ENCODE measurements around the gene RAB26.

RAB26 gene

DNA sequence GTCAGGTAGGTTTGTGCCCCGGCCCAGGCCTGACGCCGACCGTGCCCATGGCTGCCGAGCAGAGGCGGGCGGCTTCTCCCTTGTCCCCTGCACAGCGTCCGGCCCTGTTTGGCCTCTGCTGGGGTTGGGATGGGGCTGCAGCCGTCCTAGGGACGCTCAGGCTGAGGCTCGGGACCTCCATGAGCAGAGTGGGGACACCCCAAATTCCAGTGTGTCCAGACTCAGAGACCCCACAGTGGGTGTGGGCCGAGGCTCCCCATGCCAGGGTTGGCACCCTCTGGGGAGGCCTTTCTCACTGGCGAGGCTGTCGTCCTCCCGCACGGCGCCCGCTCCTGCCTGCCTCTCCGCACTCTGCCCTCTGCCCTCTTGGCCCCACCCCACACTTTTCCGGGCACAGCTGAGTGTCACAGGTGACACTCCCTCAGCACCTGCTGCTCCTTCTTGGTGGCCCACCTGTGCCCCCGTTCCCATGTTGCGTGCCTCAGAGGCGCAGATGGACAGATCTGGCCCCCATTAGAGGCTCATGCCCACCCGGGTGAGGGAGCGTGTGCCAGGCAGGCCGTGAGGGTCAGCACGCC, 23.3 kb downstream of the RAB26 start:
- H3K27me3 Mint-ChIP-seq = no peaks in the 10 kb centered on the region
- DNase-seq = no peak
- H3K4me1 Mint-ChIP-seq = no peaks in the 10 kb centered on the region
- H3K36me3 Mint-ChIP-seq = peaks cover 20% of the 10 kb centered on the region
- no peaks in the 10 kb centered on the region for H3K9me3 Mint-ChIP-seq
- H3K4me3 Mint-ChIP-seq = no peak overlapping the region
- CTCF ChIA-PET = no interaction called here
- no peak overlapping the region for H3K27ac Mint-ChIP-seq

DNA sequence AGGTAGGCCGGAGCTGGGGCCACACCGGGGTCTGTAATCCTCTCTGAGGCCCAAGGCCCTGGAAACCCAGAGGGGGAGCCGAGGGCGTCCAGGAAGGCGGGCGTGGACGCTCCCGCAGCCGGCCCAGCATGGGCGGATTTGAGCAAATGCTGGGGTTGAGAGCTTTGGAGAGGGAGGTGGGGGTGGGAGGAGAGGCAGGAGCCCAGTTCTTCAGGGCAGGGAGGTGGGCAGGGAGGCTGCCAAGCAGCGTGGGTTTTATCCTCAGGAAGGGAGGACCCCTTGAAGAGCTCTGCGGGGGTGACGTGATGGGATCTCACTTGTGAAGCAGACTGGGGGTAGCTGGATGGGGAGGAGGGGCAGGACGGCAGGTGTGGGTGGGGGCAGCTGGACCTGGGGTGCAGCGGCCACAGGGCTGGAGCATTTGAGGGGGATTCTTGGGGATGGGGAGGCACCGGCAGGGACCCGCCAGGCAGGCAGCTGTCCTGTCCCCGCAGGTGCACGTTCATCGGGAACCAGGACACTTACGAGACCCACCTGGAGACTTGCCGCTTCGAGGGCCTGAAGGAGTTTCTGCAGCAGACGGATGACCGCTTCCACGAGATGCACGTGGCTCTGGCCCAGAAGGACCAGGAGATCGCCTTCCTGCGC, 24.4 kb downstream of the RAB26 start:
- DNase-seq = no peak
- Mint-ChIP-seq H3K9me3 (no peaks in the 10 kb centered on the region), H3K36me3 (peaks cover 19% of the 10 kb centered on the region), H3K4me1 (no peaks in the 10 kb centered on the region), H3K4me3 (no peak overlapping the region), H3K27ac (no peak overlapping the region), H3K27me3 (no peaks in the 10 kb centered on the region)
- CTCF ChIA-PET = no interaction called here

DNA sequence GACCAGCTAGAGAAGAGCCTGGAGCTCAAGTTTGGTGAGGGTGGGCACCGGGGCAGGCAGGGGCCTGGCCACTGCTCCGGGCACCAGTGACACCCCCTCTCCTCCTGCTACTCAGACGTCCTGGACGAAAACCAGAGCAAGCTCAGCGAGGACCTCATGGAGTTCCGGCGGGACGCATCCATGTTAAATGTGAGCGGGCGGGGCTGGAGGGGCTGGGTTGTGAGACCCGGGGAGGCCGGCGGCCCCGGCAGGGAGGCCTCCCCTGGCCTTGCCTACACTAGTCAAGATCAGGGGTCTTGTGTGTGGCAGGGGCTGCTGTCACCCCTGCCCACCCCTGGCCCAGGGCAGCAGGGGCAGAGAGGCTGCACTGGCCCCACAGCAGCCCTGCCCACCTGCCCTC, 24.9 kb downstream of the RAB26 start:
- Mint-ChIP-seq H3K4me3 (no peak overlapping the region), H3K36me3 (peaks cover 19% of the 10 kb centered on the region), H3K27ac (no peak overlapping the region), H3K9me3 (no peaks in the 10 kb centered on the region), H3K4me1 (no peaks in the 10 kb centered on the region), H3K27me3 (no peaks in the 10 kb centered on the region)
- DNase-seq = no peak
- CTCF ChIA-PET = no interaction called here

DNA sequence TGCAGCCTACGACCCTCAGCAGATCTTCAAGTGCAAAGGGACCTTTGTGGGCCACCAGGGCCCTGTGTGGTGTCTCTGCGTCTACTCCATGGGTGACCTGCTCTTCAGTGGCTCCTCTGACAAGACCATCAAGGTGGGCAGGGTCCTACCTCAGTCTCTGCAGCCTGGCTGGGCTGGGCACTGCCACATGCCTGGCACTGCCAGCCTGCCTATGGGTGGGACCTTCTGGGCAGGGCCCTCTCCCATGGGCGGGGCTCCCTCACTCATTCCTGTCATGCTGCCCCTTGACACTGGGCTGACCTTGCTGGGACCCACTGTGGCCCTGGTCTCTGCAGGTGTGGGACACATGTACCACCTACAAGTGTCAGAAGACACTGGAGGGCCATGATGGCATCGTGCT, 25.5 kb downstream of the RAB26 start:
- Mint-ChIP-seq H3K4me3 (no peak overlapping the region), H3K36me3 (peaks cover 19% of the 10 kb centered on the region), H3K27me3 (no peaks in the 10 kb centered on the region), H3K4me1 (no peaks in the 10 kb centered on the region), H3K9me3 (no peaks in the 10 kb centered on the region), H3K27ac (no peak overlapping the region)
- CTCF ChIA-PET = no interaction called here
- DNase-seq = no peak

DNA sequence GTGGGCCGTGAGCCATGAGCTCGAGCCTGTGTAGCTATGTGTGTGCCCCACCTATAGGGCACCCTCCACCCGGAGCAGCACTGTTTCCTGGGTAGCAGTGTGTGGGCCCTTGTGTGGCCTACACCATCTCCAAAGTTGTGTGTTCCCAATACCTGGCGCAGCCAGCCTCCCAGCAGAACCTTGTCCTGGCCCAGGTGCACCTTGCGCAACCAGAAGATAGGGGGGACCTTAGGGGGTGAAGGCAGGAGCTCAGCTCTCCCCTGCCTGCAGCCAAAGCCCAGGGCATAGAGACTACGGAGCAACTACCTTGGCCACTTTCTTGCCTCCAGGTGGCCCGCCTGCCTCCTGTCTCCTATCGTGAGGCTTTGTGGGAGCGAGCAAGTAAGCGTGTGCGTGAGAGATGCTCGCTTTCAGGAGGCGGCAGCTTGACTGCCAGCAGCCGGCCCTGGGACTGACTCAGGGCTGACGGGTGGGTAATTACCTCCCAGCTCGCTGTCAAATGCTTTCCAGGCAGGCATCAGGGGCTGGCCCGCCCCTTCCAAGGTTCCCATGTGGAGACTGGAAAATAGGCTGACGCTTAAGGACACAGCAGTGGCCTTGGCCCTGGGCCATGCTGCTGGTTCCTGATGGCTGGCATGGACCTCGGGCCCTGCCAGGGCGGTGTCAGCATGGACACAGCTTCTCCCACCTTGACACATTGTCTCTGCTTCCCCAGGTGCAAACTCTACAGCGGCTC, 26.1 kb downstream of the RAB26 start:
- H3K36me3 Mint-ChIP-seq = peaks cover 19% of the 10 kb centered on the region

DNA sequence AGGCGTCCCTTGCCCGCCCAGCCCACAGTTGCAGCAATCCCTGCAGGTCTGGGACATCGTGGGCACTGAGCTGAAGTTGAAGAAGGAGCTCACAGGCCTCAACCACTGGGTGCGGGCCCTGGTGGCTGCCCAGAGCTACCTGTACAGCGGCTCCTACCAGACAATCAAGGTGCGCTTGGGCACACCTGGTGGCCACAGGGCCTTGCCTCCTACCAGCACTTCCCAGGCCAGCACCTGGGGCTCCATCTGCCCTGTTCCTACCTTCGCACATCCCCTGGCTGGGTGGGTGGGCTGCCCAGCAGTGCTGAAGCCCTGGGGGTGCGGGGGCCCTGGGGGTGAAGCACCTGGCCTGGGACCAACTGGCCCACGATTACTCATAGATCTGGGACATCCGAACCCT, 27.0 kb downstream of the RAB26 start:
- CTCF ChIA-PET = no interaction called here
- Mint-ChIP-seq H3K4me1 (no peaks in the 10 kb centered on the region), H3K27me3 (no peaks in the 10 kb centered on the region), H3K4me3 (no peak overlapping the region), H3K36me3 (peaks cover 19% of the 10 kb centered on the region), H3K27ac (no peak overlapping the region), H3K9me3 (no peaks in the 10 kb centered on the region)
- DNase-seq = no peak

More for the DNA sequence above, 26.1 kb downstream of the RAB26 start:
- no peak overlapping the region for H3K4me3 Mint-ChIP-seq
- no peaks in the 10 kb centered on the region for H3K27me3 Mint-ChIP-seq
- H3K27ac Mint-ChIP-seq = no peak overlapping the region
- no peaks in the 10 kb centered on the region for H3K4me1 Mint-ChIP-seq
- H3K9me3 Mint-ChIP-seq = no peaks in the 10 kb centered on the region
- no peak for DNase-seq
- CTCF ChIA-PET = no interaction called here

DNA sequence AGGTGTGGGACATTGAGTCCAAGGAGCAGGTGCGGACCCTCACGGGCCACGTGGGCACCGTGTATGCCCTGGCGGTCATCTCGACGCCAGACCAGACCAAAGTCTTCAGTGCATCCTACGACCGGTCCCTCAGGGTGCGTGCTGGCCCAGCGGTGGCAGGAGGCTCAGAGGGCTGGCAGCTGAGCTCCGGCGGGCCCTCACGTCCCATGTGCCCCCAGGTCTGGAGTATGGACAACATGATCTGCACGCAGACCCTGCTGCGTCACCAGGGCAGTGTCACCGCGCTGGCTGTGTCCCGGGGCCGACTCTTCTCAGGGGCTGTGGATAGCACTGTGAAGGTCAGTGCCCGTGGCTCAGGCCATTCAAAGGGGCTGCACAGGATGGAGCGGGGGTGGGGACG, 27.6 kb downstream of the RAB26 start:
- no peaks in the 10 kb centered on the region for H3K9me3 Mint-ChIP-seq
- H3K4me3 Mint-ChIP-seq = no peak overlapping the region
- no peak overlapping the region for H3K27ac Mint-ChIP-seq
- DNase-seq = no peak
- CTCF ChIA-PET = no interaction called here
- H3K4me1 Mint-ChIP-seq = no peaks in the 10 kb centered on the region
- H3K36me3 Mint-ChIP-seq = peaks cover 19% of the 10 kb centered on the region
- H3K27me3 Mint-ChIP-seq = no peaks in the 10 kb centered on the region

DNA sequence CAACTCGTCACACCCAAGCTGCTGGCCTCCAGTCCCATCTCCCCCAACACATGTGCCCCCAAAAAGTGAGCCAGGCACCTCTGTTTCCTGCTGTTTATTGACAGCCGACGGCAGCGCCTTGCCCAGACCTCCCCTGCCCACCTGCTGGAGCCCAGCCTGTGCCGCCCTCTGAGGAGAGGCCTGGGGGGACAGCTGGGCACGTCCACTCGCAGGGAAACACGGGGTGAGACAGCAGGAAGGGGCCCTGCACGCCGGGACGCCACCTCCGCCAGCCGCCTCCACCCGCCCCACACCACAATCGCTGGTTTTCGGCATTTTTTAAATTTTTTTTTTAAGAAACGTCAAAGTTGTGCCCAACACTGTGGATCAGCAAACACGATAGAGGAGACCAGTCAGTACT, 28.7 kb downstream of the RAB26 start:
- Mint-ChIP-seq H3K27me3 (no peaks in the 10 kb centered on the region), H3K27ac (no peak overlapping the region), H3K4me3 (no peak overlapping the region), H3K4me1 (no peaks in the 10 kb centered on the region), H3K36me3 (peaks cover 15% of the 10 kb centered on the region), H3K9me3 (no peaks in the 10 kb centered on the region)
- CTCF ChIA-PET = interaction anchor here (0.7 kb wide), 1 partner anchor 7 kb away, joined by 3 read pairs; no protein-coding TSS in a partner anchor
- DNase-seq = no peak

DNA sequence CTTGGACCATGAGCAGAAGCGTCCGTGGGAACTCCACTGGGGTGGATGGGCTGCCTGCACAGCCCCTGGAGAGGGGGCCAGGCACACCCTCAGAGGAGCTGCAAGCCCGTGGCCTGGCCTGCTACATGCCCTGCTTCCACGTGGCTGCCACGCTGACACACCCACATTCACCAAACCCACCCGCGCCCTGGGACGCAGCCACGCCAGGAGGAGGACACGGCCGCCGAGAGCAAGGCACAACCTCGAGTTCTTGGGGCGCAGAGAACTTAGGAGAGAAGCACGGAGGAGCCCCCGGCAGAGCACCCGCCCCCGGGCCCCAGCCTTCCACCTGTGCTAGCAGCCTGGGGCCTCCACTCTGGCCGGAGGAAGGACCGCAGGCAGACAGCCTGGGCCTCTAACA, 29.1 kb downstream of the RAB26 start:
- CTCF ChIA-PET = interaction anchor here (0.7 kb wide), 1 partner anchor 8 kb away, joined by 3 read pairs; no protein-coding TSS in a partner anchor
- no peak for DNase-seq
- Mint-ChIP-seq H3K36me3 (peaks cover 15% of the 10 kb centered on the region), H3K4me3 (no peak overlapping the region), H3K27ac (no peak overlapping the region), H3K4me1 (no peaks in the 10 kb centered on the region), H3K27me3 (no peaks in the 10 kb centered on the region), H3K9me3 (no peaks in the 10 kb centered on the region)

DNA sequence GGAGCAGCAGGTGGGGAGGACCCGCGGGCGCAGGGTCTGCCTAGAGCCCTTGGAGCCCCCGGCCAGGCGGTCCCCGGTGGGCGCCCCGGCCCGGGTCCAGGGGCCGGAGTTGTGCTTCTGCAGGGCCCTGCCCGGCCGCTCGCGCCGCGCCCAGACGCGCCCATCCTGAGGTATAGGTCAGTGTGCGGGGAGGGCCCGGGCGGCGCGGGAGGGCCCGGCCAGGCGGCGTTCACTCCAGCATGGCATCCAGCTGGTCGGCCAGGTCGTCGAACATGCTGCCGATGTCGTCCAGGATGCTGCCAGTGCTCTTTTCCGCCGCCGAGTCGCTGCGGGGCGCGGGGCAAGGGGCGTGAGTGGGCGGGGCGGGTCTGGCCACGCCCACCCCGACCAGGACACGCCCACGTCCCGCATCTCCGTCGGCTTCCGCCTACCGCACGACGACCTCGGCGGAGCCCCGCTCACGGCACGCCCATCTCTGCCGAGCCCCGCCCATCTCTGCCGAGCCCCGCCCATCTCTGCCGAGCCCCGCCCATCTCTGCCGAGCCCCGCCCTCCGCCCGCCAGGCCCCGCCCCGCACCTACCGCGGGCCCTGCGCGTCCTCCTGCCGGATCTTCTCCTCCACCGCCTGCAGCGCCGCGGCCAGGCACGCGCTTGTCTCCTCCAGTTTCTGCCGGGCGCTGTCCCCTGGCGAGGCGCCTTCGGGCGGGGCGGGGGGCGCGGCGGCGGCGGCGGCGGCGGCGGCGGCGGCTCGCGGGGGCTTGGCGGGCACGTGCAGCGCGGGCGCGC, 30.1 kb downstream of the RAB26 start:
- CTCF ChIA-PET = no interaction called here
- peaks cover 13% of the 10 kb centered on the region for H3K36me3 Mint-ChIP-seq

DNA sequence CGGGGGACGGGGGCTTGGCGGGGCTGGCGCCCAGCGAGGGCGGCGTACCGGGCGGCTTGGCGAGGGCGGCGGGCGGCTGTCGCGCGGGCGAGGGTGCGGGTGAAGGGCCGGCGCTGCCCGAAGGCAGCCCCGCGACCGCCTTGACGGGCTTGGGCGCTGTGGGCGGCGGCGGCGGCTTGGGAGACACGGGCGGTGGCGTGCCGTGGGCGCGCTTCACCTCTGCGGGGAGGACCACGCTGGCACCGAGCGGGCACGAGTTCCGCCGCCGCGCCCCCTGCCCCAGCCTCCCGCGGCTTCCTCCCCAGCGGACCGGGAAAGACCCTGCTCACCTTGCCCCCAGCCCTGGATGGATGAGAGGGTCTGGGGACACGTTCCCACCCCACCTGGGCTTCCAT, 30.7 kb downstream of the RAB26 start:
- CTCF ChIA-PET = no interaction called here
- no peak for DNase-seq
- no peaks in the 10 kb centered on the region for H3K4me1 Mint-ChIP-seq
- no peaks in the 10 kb centered on the region for H3K27me3 Mint-ChIP-seq
- no peak overlapping the region for H3K4me3 Mint-ChIP-seq
- peaks cover 10% of the 10 kb centered on the region for H3K36me3 Mint-ChIP-seq
- no peak overlapping the region for H3K27ac Mint-ChIP-seq
- no peaks in the 10 kb centered on the region for H3K9me3 Mint-ChIP-seq

More for the DNA sequence above, 30.1 kb downstream of the RAB26 start:
- DNase-seq = peak; percentile 44
- H3K9me3 Mint-ChIP-seq = no peaks in the 10 kb centered on the region
- H3K27me3 Mint-ChIP-seq = no peaks in the 10 kb centered on the region
- H3K27ac Mint-ChIP-seq = no peak overlapping the region
- no peaks in the 10 kb centered on the region for H3K4me1 Mint-ChIP-seq
- no peak overlapping the region for H3K4me3 Mint-ChIP-seq

DNA sequence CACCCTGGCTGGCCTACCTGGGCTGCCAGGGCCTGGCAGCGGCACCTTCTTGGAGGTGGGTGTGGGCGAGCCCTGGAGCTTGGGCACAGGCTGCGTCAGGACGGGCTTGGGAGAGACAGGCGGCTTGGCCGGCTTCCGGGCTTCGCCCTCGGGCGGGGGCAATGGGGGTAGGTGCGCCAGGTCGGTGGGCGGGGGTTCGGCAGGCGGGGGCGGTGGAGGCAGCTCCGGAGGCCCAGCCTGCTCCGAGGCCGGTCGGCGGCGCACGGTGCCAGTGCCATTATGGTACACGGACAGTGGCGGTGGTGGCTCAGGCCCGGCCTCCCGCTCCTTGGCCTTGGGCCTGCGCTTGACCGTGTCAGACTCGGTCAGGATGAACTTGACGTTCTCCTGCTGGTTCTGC, 31.2 kb downstream of the RAB26 start:
- H3K36me3 Mint-ChIP-seq = peaks cover 8% of the 10 kb centered on the region
- no peaks in the 10 kb centered on the region for H3K4me1 Mint-ChIP-seq
- no peaks in the 10 kb centered on the region for H3K27me3 Mint-ChIP-seq
- no peak for DNase-seq
- no peak overlapping the region for H3K4me3 Mint-ChIP-seq
- no peak overlapping the region for H3K27ac Mint-ChIP-seq
- CTCF ChIA-PET = no interaction called here
- H3K9me3 Mint-ChIP-seq = no peaks in the 10 kb centered on the region

DNA sequence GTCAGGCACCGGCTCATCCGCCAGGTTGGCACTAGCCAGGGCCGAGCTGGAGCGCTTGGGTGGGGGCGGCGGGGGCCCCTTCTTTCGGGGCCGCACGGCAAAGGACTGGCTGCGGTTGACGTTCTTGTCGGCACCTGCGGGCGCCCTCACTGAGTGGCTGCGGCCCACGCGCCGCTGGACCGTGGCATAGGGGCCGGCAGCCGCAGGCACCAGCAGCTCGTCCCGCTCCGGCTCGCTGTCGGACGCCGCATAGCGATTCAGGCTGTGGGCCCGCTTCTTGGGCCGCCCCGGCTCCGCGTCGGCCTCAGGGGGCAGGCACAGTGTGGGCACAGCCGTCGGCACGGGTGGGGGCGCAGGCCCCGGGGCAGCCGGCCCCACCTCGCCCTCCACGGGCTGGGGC, 32.0 kb downstream of the RAB26 start:
- H3K4me1 Mint-ChIP-seq = no peaks in the 10 kb centered on the region
- peaks cover 8% of the 10 kb centered on the region for H3K36me3 Mint-ChIP-seq
- no peaks in the 10 kb centered on the region for H3K9me3 Mint-ChIP-seq
- no peak overlapping the region for H3K4me3 Mint-ChIP-seq
- H3K27ac Mint-ChIP-seq = no peak overlapping the region
- CTCF ChIA-PET = no interaction called here
- no peaks in the 10 kb centered on the region for H3K27me3 Mint-ChIP-seq
- no peak for DNase-seq

DNA sequence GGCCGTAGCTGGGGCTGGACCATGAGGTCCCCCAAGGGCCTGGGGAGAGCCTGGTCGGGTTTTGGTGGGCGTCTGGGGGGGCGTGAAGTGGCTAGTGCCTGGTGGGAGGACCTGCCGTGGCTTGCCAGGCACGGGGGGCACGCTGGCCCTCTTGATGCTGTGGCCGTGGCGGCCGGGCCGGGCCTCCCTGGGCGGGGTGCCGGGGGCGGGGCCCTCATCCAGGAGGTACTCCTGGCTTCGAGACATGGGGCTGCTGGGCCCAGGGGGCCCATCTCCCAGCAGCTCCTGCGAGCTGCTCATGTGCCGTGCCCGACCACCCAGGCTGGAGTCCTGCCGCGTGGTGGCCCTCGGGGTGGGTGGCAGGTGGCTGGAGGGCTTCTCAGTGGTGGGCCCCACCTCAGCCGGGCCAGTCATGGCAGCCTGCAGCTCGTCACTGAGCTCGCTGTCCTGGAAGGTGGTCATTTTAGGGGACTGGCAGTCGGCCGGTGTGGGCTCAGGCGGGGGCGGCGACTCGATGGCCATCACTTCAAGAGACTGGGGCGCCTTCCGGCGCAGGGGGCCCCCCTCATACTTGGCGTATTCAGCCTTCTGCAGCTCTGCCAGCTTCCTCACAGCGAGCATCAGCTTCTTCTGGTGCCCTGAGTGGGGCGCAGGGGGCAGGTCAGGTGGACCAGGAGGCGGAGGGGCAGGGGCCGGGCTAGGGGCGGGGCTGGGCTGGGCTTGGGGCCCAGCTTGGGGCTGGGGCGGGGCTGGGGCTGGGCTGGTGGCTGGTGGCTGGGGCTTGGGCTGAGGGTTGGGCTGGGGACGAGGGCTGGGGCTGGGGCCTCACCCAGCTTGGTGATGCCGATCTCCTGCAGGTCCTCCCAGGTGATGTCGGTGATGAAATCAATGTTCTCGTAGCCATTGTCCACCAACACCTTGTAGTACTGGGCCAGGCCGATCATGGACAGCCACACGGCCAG, 32.8 kb downstream of the RAB26 start:
- DNase-seq = no peak
- no peaks in the 10 kb centered on the region for H3K27me3 Mint-ChIP-seq
- CTCF ChIA-PET = no interaction called here
- peaks cover 3% of the 10 kb centered on the region for H3K36me3 Mint-ChIP-seq
- no peaks in the 10 kb centered on the region for H3K9me3 Mint-ChIP-seq
- H3K27ac Mint-ChIP-seq = no peak overlapping the region
- no peak overlapping the region for H3K4me3 Mint-ChIP-seq
- H3K4me1 Mint-ChIP-seq = no peaks in the 10 kb centered on the region
